Measurements from ENCODE around the gene IDUA.

Gene IDUA

GRCh38 chr4:948936-949300, 37.9 kb upstream of the IDUA start:
- Histone ChIP-seq H3K4me3 (no peak overlapping the region), H3K4me2 (no peak overlapping the region), H3K4me1 (peaks cover 0 to 5% (median 0%) of the 10 kb centered on the region in 10 experiments; a peak in 3 of 20 replicates), H3K9ac (no peak overlapping the region), H3K27ac (no peak overlapping the region), H4K20me1 (peaks cover 0 to 81% (median 15%) of the 10 kb centered on the region in 11 experiments; a peak in 17 of 22 replicates), H3K9me3 (replicated peaks in 1 of 11) (no peaks in the 10 kb centered on the region), H3K27me3 (no peaks in the 10 kb centered on the region), H3K36me3 (peaks cover 0 to 16% (median 0%) of the 10 kb centered on the region in 11 experiments; a peak in 7 of 22 replicates)
- TF ChIP-seq Cebpa-rat (IDR thresholded peaks at IDR 0.05): no peak

GRCh38 chr4:949656-950055, 37.2 kb upstream of the IDUA start:
- Histone ChIP-seq H3K27me3 (no peaks in the 10 kb centered on the region), H3K4me3 (no peak overlapping the region), H3K4me1 (no peaks in the 10 kb centered on the region), H3K9ac (no peak overlapping the region), H4K20me1 (peaks cover 0 to 80% (median 14%) of the 10 kb centered on the region in 11 experiments; a peak in 16 of 22 replicates), H3K9me3 (replicated peaks in 1 of 11) (no peaks in the 10 kb centered on the region), H3K4me2 (no peak overlapping the region), H3K36me3 (peaks cover 0 to 24% (median 4%) of the 10 kb centered on the region in 11 experiments; a peak in 7 of 22 replicates), H3K27ac (no peak overlapping the region)
- TF ChIP-seq Cebpa-rat (IDR thresholded peaks at IDR 0.05): no peak

GRCh38 chr4:950136-951020, 36.5 kb upstream of the IDUA start:
- no peak overlapping the region for H3K27ac ChIP-seq
- peaks cover 0 to 31% (median 5%) of the 10 kb centered on the region in 11 experiments; a peak in 12 of 22 replicates for H3K36me3 ChIP-seq
- H3K4me3 ChIP-seq: no peak overlapping the region
- no peak for TF ChIP-seq Cebpa-rat (IDR thresholded peaks at IDR 0.05)
- no peak overlapping the region for H3K4me2 ChIP-seq
- no peaks in the 10 kb centered on the region for H3K27me3 ChIP-seq
- H3K4me1 ChIP-seq: no peaks in the 10 kb centered on the region
- H4K20me1 ChIP-seq: peaks cover 0 to 80% (median 8%) of the 10 kb centered on the region in 11 experiments; a peak in 15 of 22 replicates
- no peak overlapping the region for H3K9ac ChIP-seq
- no peaks in the 10 kb centered on the region for H3K9me3 ChIP-seq (replicated peaks in 1 of 11)

- no peak overlapping the region for H3K9ac ChIP-seq
- TF ChIP-seq Cebpa-rat (IDR thresholded peaks at IDR 0.05): no peak
- H3K36me3 ChIP-seq: peaks cover 0 to 38% (median 7%) of the 10 kb centered on the region in 11 experiments; a peak in 12 of 22 replicates
- H3K4me1 ChIP-seq: no peaks in the 10 kb centered on the region
- H3K9me3 ChIP-seq (replicated peaks in 1 of 11): no peaks in the 10 kb centered on the region
- H4K20me1 ChIP-seq: peaks cover 0 to 77% (median 8%) of the 10 kb centered on the region in 11 experiments; a peak in 13 of 22 replicates
- H3K27me3 ChIP-seq: no peaks in the 10 kb centered on the region
- no peak overlapping the region for H3K4me2 ChIP-seq
- H3K27ac ChIP-seq: no peak overlapping the region
- H3K4me3 ChIP-seq: no peak overlapping the region
Measured at GRCh38 chr4:951186-951585, 35.7 kb upstream of the IDUA start.

GRCh38 chr4:951594-952468, 35.0 kb upstream of the IDUA start:
- H3K4me1 ChIP-seq: no peaks in the 10 kb centered on the region
- no peak overlapping the region for H3K4me2 ChIP-seq
- H3K9ac ChIP-seq: no peak overlapping the region
- TF ChIP-seq Cebpa-rat (IDR thresholded peaks at IDR 0.05): no peak
- H3K36me3 ChIP-seq: peaks cover 0 to 38% (median 7%) of the 10 kb centered on the region in 11 experiments; a peak in 12 of 22 replicates
- no peaks in the 10 kb centered on the region for H3K9me3 ChIP-seq (replicated peaks in 1 of 11)
- no peak overlapping the region for H3K27ac ChIP-seq
- no peaks in the 10 kb centered on the region for H3K27me3 ChIP-seq
- H3K4me3 ChIP-seq: no peak overlapping the region
- H4K20me1 ChIP-seq: peaks cover 0 to 73% (median 7%) of the 10 kb centered on the region in 11 experiments; a peak in 12 of 22 replicates

- H3K36me3 ChIP-seq: peaks cover 0 to 46% (median 13%) of the 10 kb centered on the region in 11 experiments; a peak in 18 of 22 replicates
- no peaks in the 10 kb centered on the region for H3K4me1 ChIP-seq
- no peaks in the 10 kb centered on the region for H3K27me3 ChIP-seq
- no peak overlapping the region for H3K4me3 ChIP-seq
- TF ChIP-seq Cebpa-rat (IDR thresholded peaks at IDR 0.05): no peak
- peaks cover 0 to 73% (median 8%) of the 10 kb centered on the region in 11 experiments; a peak in 13 of 22 replicates for H4K20me1 ChIP-seq
- no peak overlapping the region for H3K27ac ChIP-seq
- H3K9ac ChIP-seq: no peak overlapping the region
- no peak overlapping the region for H3K4me2 ChIP-seq
- no peaks in the 10 kb centered on the region for H3K9me3 ChIP-seq (replicated peaks in 1 of 11)
Measured at GRCh38 chr4:952881-953573, 33.8 kb upstream of the IDUA start.

GRCh38 chr4:953574-953915, 33.3 kb upstream of the IDUA start:
- H3K4me2 ChIP-seq: no peak overlapping the region
- TF ChIP-seq Cebpa-rat (IDR thresholded peaks at IDR 0.05): no peak

GRCh38 chr4:954211-955020, 32.4 kb upstream of the IDUA start:
- Histone ChIP-seq H3K9ac (no peak overlapping the region), H3K27ac (no peak overlapping the region), H3K9me3 (replicated peaks in 1 of 11) (no peaks in the 10 kb centered on the region), H3K27me3 (no peaks in the 10 kb centered on the region), H3K36me3 (peaks cover 9 to 60% (median 27%) of the 10 kb centered on the region in 11 experiments; a peak in 21 of 22 replicates), H3K4me1 (no peaks in the 10 kb centered on the region), H3K4me2 (no peak overlapping the region), H4K20me1 (peaks cover 0 to 73% (median 13%) of the 10 kb centered on the region in 11 experiments; a peak in 12 of 22 replicates), H3K4me3 (no peak overlapping the region)
- no peak for TF ChIP-seq Cebpa-rat (IDR thresholded peaks at IDR 0.05)

More at GRCh38 chr4:953574-953915, 33.3 kb upstream of the IDUA start:
- Histone ChIP-seq H3K4me1 (no peaks in the 10 kb centered on the region), H3K27me3 (no peaks in the 10 kb centered on the region), H3K36me3 (peaks cover under 1 to 51% (median 18%) of the 10 kb centered on the region in 11 experiments; a peak in 19 of 22 replicates), H4K20me1 (peaks cover 0 to 73% (median 11%) of the 10 kb centered on the region in 11 experiments; a peak in 13 of 22 replicates), H3K9ac (no peak overlapping the region), H3K27ac (no peak overlapping the region), H3K9me3 (replicated peaks in 1 of 11) (no peaks in the 10 kb centered on the region), H3K4me3 (no peak overlapping the region)

Data from BLaER1 treated with 17β-estradiol and CSF1 and Interleukin-3, amounts not matched to agents 10 nM and 100 nM (cell line).